ENCODE data around the gene EML2. TPM values are rescaled to one million over a fixed set of nuclear protein-coding genes. Genes with fewer than 3 reads are reported as not detected.

The EML2 gene
- total RNA-seq, 4 donors from 2014 or later: 17.5 to 60.2 (median 46.9) TPM

- TF ChIP-seq, protein P1, sequence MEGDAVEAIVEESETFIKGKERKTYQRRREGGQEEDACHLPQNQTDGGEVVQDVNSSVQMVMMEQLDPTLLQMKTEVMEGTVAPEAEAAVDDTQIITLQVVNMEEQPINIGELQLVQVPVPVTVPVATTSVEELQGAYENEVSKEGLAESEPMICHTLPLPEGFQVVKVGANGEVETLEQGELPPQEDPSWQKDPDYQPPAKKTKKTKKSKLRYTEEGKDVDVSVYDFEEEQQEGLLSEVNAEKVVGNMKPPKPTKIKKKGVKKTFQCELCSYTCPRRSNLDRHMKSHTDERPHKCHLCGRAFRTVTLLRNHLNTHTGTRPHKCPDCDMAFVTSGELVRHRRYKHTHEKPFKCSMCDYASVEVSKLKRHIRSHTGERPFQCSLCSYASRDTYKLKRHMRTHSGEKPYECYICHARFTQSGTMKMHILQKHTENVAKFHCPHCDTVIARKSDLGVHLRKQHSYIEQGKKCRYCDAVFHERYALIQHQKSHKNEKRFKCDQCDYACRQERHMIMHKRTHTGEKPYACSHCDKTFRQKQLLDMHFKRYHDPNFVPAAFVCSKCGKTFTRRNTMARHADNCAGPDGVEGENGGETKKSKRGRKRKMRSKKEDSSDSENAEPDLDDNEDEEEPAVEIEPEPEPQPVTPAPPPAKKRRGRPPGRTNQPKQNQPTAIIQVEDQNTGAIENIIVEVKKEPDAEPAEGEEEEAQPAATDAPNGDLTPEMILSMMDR (IDR thresholded peaks at IDR 0.05): no peak
- no peak for TF ChIP-seq POLR2A (IDR thresholded peaks at IDR 0.05)
- Histone ChIP-seq H3K36me3 (no peaks in the 10 kb centered on the region), H3K9me3 (no peaks in the 10 kb centered on the region), H3K4me1 (peaks cover 0 to 19% (median 3%) of the 10 kb centered on the region in 4 donors), H3K27me3 (no peaks in the 10 kb centered on the region), H3K4me3 (peak overlapping the region in 1 of 4 donors; percentile 0), H3K27ac (peak overlapping the region in 2 of 4 donors; percentile 43 to 66)
- peak in 2 of 3 donors; percentile 57 to 69 for DNase-seq
These were observed 61.9 kb downstream of the EML2 start for GRCh38 chr19:45577111-45577905.

GRCh38 chr19:45576682-45577081 is 62.5 kb downstream of the EML2 start:
- no peak for DNase-seq
- Histone ChIP-seq H3K4me1 (peaks cover 0 to 19% (median 3%) of the 10 kb centered on the region in 4 donors), H3K4me3 (no peak overlapping the region), H3K36me3 (no peaks in the 10 kb centered on the region), H3K27ac (peak overlapping the region in 2 of 4 donors; percentile 43 to 66), H3K9me3 (no peaks in the 10 kb centered on the region), H3K27me3 (no peaks in the 10 kb centered on the region)
- no peak for TF ChIP-seq POLR2A (IDR thresholded peaks at IDR 0.05)
- TF ChIP-seq, protein P1 (IDR thresholded peaks at IDR 0.05): no peak

DNA sequence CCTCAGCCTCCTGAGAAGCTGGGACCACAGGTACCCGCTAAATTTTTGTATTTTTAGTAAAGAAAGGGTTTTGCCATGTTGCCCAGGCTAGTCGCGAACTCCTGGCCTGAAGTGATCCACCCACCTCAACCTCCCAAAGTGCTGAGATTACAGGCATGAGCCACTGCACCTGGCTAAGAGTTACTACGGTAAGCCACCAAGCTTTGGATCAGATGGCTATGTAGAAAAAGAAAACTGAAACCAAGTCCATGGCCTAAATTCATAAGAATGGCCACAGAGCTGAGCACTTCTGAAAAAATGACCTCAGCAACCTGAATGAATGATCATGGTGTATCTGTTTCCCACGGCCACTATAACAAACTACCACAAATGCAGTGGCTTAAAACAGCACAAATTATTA is 64.0 kb downstream of the EML2 start:
- no peak for DNase-seq
- Histone ChIP-seq H3K4me1 (peaks cover 0 to 19% (median 3%) of the 10 kb centered on the region in 4 donors), H3K27me3 (no peaks in the 10 kb centered on the region), H3K27ac (no peak overlapping the region), H3K36me3 (no peaks in the 10 kb centered on the region), H3K9me3 (no peaks in the 10 kb centered on the region), H3K4me3 (no peak overlapping the region)
- TF ChIP-seq, protein P1 (IDR thresholded peaks at IDR 0.05): no peak
- no peak for TF ChIP-seq POLR2A (IDR thresholded peaks at IDR 0.05)

DNA sequence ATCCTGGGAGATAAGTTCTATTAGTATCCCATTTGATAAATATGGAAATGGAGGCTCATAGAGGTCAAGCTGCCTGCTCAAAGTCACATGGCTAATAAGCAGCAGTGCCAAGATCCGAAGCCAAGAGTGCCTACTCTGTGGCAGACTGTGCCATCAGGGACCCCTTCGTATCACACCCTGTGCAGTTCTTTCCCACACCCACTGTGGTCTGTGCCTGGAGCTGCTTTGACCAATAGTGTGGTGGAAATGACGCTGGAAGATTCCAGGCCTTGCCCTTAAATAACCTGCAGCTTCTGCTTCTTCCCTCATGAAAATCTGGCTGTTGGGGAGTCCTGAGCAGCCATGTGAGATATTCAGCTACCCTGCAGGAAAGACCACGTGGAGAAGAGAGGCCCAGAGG is 64.7 kb downstream of the EML2 start:
- Histone ChIP-seq H3K36me3 (no peaks in the 10 kb centered on the region), H3K4me1 (peaks cover 0 to 22% (median 3%) of the 10 kb centered on the region in 4 donors), H3K4me3 (no peak overlapping the region), H3K9me3 (no peaks in the 10 kb centered on the region), H3K27ac (no peak overlapping the region), H3K27me3 (no peaks in the 10 kb centered on the region)
- DNase-seq: no peak
- TF ChIP-seq, protein P1 (IDR thresholded peaks at IDR 0.05): no peak
- TF ChIP-seq POLR2A (IDR thresholded peaks at IDR 0.05): no peak

GRCh38 chr19:45571457-45572220 is 67.6 kb downstream of the EML2 start:
- Histone ChIP-seq H3K27me3 (no peaks in the 10 kb centered on the region), H3K36me3 (no peaks in the 10 kb centered on the region), H3K4me3 (no peak overlapping the region), H3K4me1 (peaks cover 0 to 18% (median 0%) of the 10 kb centered on the region in 4 donors), H3K27ac (no peak overlapping the region), H3K9me3 (no peaks in the 10 kb centered on the region)
- DNase-seq: no peak
- TF ChIP-seq POLR2A (IDR thresholded peaks at IDR 0.05): no peak
- TF ChIP-seq, protein P1 (IDR thresholded peaks at IDR 0.05): no peak
